Measurements from ENCODE around the gene FLYWCH2. TPM values are rescaled to one million over a fixed set of nuclear protein-coding genes. Genes with fewer than 3 reads are reported as not detected.

The FLYWCH2 gene
- total RNA-seq, 1 donor: 38.7 TPM

- H4K20me1 ChIP-seq (ENCODE audit: insufficient read depth, low read length): no peaks in the 10 kb centered on the region
- H3K36me3 ChIP-seq (ENCODE audit: insufficient read depth, low read length): peaks cover 2% of the 10 kb centered on the region
- no peak for TF ChIP-seq CTCF (IDR thresholded peaks at IDR 0.05; ENCODE audit: extremely low read depth, low read depth, low read length)
- H3K4me3 ChIP-seq (ENCODE audit: insufficient read depth, low read length): peak overlapping the region; percentile 96
- peaks cover 28% of the 10 kb centered on the region for H3K79me2 ChIP-seq (ENCODE audit: insufficient read depth, low read length)
- no peaks in the 10 kb centered on the region for H3K27me3 ChIP-seq (ENCODE audit: insufficient read depth, low read length)
- peak; percentile 80 for DNase-seq (ENCODE audit: insufficient read length, low spot score, missing footprints)
- peak overlapping the region; percentile 99 for H2AFZ ChIP-seq (ENCODE audit: low read length)
- peaks cover 6% of the 10 kb centered on the region for H3K4me1 ChIP-seq (ENCODE audit: insufficient read depth, low read length)
- H3K9me3 ChIP-seq (ENCODE audit: low read depth, low read length): no peaks in the 10 kb centered on the region
- H3K27ac ChIP-seq (ENCODE audit: low read depth, low read length): peak overlapping the region; percentile 84
- peak overlapping the region; percentile 97 for H3K4me2 ChIP-seq (ENCODE audit: insufficient read depth, low read length)
Measured at GRCh38 chr16:2884041-2884451, 1.0 kb downstream of the FLYWCH2 start.

GRCh38 chr16:2894231-2894630 lies 11.2 kb downstream of the FLYWCH2 start:
- no peak for TF ChIP-seq CTCF (IDR thresholded peaks at IDR 0.05; ENCODE audit: extremely low read depth, low read depth, low read length)
- no peak overlapping the region for H3K4me2 ChIP-seq (ENCODE audit: insufficient read depth, low read length)
- H3K79me2 ChIP-seq (ENCODE audit: insufficient read depth, low read length): peaks cover 31% of the 10 kb centered on the region
- no peaks in the 10 kb centered on the region for H3K9me3 ChIP-seq (ENCODE audit: low read depth, low read length)
- no peak overlapping the region for H3K4me3 ChIP-seq (ENCODE audit: insufficient read depth, low read length)
- H3K4me1 ChIP-seq (ENCODE audit: insufficient read depth, low read length): peaks cover 17% of the 10 kb centered on the region
- no peak overlapping the region for H2AFZ ChIP-seq (ENCODE audit: low read length)
- H3K27me3 ChIP-seq (ENCODE audit: insufficient read depth, low read length): no peaks in the 10 kb centered on the region
- H3K27ac ChIP-seq (ENCODE audit: low read depth, low read length): no peak overlapping the region
- peaks cover 9% of the 10 kb centered on the region for H3K36me3 ChIP-seq (ENCODE audit: insufficient read depth, low read length)
- H4K20me1 ChIP-seq (ENCODE audit: insufficient read depth, low read length): peaks cover 29% of the 10 kb centered on the region
- no peak for DNase-seq (ENCODE audit: insufficient read length, low spot score, missing footprints)

- H2AFZ ChIP-seq (ENCODE audit: low read length): no peak overlapping the region
- peak; percentile 82 for DNase-seq (ENCODE audit: insufficient read length, low spot score, missing footprints)
- no peak overlapping the region for H3K4me3 ChIP-seq (ENCODE audit: insufficient read depth, low read length)
- H3K36me3 ChIP-seq (ENCODE audit: insufficient read depth, low read length): peaks cover 11% of the 10 kb centered on the region
- H3K4me2 ChIP-seq (ENCODE audit: insufficient read depth, low read length): no peak overlapping the region
- no peaks in the 10 kb centered on the region for H3K27me3 ChIP-seq (ENCODE audit: insufficient read depth, low read length)
- H4K20me1 ChIP-seq (ENCODE audit: insufficient read depth, low read length): peaks cover 25% of the 10 kb centered on the region
- peaks cover 23% of the 10 kb centered on the region for H3K79me2 ChIP-seq (ENCODE audit: insufficient read depth, low read length)
- no peak for TF ChIP-seq CTCF (IDR thresholded peaks at IDR 0.05; ENCODE audit: extremely low read depth, low read depth, low read length)
- H3K4me1 ChIP-seq (ENCODE audit: insufficient read depth, low read length): peaks cover 15% of the 10 kb centered on the region
- no peaks in the 10 kb centered on the region for H3K9me3 ChIP-seq (ENCODE audit: low read depth, low read length)
- no peak overlapping the region for H3K27ac ChIP-seq (ENCODE audit: low read depth, low read length)
Measured at GRCh38 chr16:2895813-2896212, 12.8 kb downstream of the FLYWCH2 start.

GRCh38 chr16:2896480-2897010 lies 13.5 kb downstream of the FLYWCH2 start:
- Histone ChIP-seq H3K4me3 (ENCODE audit: insufficient read depth, low read length) (no peak overlapping the region), H3K36me3 (ENCODE audit: insufficient read depth, low read length) (peaks cover 11% of the 10 kb centered on the region), H3K27ac (ENCODE audit: low read depth, low read length) (peak overlapping the region; percentile 48), H2AFZ (ENCODE audit: low read length) (no peak overlapping the region), H3K4me2 (ENCODE audit: insufficient read depth, low read length) (no peak overlapping the region), H3K4me1 (ENCODE audit: insufficient read depth, low read length) (peaks cover 12% of the 10 kb centered on the region), H3K9me3 (ENCODE audit: low read depth, low read length) (no peaks in the 10 kb centered on the region), H3K27me3 (ENCODE audit: insufficient read depth, low read length) (no peaks in the 10 kb centered on the region), H3K79me2 (ENCODE audit: insufficient read depth, low read length) (peaks cover 19% of the 10 kb centered on the region), H4K20me1 (ENCODE audit: insufficient read depth, low read length) (peaks cover 25% of the 10 kb centered on the region)
- peak; percentile 46 for DNase-seq (ENCODE audit: insufficient read length, low spot score, missing footprints)
- no peak for TF ChIP-seq CTCF (IDR thresholded peaks at IDR 0.05; ENCODE audit: extremely low read depth, low read depth, low read length)

Data from osteoblast (primary cell).